Muscle of arm (tissue), 12 donors: ENCODE results near the gene PGM1. TPM values are rescaled to one million over a fixed set of nuclear protein-coding genes. Genes with fewer than 3 reads are reported as not detected.

Experiments used
- DNase-seq: peaks from one replicate; pipeline ENCODE4 v3.0.0-alpha.2; 2013
- polyA plus RNA-seq, 12 donors: library from polyadenylated mRNA; unstranded; fragments of 120-200 nt; gene quantifications; one replicate each; pipeline ENCODE4 v1.2.1, GENCODE V29; 2013; ENCODE audit not compliant: insufficient read length in 12 of 12

PGM1 gene
- polyA plus RNA-seq, 12 donors = 41.1 to 100 (median 60.2) TPM; not detected in 1

DNA sequence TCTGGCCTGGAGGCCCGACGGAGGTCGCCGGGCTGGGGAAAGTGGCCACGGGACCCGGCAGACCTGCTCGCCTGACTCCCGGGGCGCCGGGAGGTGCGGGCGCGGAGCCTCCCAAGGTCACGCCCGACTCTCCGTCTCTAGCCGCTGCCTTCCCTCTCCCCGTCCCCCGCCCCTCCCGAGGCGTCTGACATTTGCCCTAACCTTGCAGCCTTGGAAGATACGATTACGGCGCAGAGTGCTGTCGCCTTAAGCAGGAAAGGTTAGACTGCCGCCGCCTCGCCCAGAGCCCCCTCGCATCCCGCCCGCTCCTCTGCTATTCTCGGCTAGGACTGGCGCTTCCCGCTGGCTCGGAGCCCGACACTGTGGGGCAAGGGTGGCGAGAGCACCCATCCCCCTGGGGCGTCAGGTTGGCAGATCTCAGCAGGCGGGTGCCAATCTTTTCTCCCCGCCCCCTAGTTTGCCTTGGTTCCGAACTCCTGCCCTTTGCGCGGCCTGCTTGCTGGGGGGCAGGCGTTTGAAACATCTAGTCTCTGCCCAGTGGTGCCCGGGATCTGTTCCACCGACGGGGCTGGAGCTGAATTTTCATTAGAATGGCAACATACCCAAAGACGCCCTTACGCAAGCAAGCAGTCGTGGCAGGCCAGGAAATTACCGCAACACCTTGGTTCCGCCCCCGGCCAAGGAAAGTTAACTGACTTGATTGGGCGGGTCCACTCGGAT, 835 bp downstream of the PGM1 start:
- DNase-seq = peak; percentile 24

DNA sequence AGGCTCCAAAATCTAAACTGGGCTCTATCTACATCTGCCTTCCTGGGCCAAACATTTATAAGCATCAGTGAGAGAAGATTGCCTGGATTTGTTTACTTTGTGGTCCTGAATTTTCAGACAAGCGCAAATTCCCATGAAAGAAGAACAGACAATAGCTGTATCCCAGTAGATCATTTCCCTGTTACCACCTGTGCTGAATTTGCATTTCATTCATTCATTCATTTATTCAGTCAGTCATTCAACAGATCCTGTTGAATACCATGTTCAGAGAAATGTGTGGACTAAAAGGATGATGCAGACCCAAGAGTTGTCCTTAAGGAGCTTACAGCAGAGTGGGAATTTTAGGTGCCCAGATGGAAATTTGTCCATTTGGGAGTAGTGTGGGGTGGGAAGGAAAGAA, 2.2 kb downstream of the PGM1 start:
- DNase-seq = no peak

DNA sequence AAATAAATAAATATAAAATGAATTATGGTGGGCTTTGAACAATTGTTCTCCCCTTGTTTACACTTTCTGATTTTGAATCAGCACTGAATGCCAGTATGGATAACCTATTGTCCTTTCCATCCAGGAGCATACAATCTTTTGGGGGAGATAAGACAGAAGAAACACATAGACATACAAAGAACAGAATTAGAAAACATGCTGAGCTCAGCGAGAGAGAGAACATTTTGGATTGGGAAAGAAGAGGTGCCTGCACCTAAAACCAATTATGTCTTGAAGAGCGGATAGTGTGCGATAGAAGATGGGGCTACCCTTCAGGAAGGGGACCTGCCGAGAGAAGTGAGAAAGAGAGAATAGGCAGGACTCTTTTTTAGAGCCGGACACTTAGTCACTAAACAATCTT, 6.6 kb downstream of the PGM1 start:
- DNase-seq = no peak

DNA sequence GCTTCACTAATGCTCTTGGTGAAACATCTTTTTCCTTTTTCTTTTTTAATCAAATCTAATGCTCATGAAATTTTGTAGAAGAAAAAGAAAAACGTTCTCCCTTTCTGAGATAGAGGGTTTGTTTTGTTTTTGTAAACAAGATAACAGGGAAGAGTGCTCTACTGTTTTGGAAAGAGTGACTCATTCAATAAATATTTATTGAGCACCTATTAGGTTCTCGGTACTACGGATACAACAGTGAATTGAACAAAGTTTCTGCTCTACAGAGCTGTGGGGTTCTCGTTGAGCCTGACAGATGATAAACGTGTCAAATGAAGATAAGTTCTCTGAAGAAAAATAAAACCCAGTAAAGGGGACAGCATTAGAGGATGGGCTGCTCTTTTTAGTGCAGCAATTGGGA, 7.0 kb downstream of the PGM1 start:
- no peak for DNase-seq

DNA sequence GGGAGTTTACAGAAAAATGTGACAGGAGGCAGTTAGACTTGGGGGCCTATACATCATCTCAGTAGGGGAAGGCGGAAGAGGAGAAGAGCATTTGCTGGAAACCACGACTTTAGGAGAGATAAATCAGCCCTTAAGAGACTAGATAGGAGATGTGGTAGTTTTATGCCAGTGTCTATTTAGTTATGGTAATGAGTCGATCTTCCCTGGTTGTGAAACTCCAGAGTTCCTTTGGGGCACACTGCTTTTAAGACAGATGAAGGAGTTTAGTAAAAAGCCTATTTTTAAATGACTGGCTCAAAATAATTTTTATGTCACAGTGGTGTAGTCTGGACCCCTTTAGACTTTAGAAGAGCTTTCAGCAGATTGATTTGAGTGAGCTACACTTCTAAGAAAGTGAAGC, 7.8 kb downstream of the PGM1 start:
- DNase-seq = no peak

DNA sequence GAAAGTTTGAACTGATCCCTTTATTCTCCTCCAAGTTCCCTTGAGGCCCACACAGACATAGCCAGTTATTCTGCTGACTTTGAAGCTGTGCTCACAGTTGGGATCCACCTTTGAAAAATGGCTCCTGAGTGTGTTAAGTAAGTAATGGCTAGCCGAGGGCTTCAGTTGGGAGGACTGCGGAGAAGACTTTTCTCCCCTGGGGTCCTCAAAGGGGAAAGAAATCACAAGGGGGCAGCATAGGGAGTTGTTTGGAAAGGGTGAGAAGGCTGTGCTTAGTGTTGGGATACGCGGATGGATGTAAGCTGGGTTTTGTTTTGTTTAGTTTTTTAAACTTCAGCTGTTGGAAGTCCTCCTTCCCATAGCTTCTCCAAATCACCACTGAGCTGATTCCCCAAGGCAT, 8.3 kb downstream of the PGM1 start:
- DNase-seq = no peak

DNA sequence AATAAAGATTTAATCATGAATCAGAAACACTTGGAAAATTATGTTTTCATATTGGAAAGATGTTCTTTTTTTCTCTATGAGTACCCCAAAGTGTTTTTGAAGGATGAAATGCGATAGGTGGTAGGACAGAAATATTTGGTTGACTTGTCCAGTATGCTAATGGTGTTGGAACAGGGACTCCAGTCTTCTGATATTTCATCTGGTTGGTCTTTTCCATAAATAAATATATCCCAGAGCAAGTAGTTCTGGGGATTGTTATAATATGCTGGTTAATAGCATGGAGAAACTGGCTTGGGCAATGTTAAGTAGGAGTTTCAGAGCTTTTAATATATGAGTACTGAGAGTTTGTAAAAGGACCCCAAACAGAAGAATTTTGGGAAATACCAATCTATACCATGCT, 8.7 kb downstream of the PGM1 start:
- no peak for DNase-seq

DNA sequence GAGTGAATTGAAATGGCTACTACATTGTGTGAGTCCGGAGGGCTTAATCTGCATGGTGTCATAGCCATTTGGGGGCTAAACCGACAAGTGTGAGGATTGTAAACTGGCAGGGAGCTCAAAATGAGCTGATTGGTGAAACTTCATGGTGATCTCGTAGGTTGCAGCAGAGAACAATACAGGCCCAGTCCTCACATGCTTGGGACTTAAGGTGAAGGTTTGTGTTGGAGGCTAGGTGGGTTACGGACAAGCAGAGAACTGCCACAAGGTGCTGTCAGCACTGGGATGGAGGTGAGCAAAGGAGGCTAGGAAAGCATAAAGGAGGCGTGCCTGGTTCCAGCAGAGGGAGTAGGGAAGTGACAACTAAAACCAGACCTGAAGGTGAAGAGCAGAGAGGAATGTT, 9.4 kb downstream of the PGM1 start:
- no peak for DNase-seq

DNA sequence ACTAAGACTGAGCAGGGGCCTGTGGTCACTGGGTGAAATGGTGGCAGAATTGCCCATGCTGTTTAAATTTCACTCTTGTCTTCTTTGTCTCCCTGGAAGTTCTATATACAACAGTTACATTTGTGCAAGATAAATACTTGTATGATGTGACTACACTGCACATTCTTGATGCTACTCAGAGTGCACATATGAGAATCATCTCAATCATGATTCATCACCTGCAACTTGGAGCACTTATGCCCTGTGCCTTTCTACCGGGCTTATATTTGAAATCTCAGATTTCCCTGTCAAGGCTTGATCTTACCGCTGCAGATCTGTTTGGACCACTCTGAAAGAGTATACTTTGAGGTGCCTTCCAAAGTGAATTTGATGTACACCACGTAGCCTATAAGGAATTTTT, 10.6 kb downstream of the PGM1 start:
- no peak for DNase-seq

DNA sequence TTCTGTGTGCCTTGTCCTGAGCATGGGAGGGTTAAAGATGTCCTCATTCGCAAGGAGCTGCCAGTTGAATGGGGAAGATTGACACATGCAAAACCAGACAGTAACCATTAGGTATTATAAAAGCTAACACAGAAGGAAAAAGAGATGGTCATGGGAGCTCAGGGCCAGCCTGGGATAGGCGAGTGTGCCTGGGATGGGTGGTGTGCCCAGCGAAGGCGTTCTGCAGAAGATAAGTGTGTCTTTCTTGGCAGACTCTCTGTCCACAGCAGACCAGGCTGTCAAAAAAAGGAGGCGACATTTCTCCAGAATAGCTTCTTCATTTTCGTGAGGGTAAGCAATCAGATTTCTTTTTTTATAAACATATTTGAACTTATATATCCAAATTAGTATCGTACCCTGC, 14.1 kb downstream of the PGM1 start:
- no peak for DNase-seq

DNA sequence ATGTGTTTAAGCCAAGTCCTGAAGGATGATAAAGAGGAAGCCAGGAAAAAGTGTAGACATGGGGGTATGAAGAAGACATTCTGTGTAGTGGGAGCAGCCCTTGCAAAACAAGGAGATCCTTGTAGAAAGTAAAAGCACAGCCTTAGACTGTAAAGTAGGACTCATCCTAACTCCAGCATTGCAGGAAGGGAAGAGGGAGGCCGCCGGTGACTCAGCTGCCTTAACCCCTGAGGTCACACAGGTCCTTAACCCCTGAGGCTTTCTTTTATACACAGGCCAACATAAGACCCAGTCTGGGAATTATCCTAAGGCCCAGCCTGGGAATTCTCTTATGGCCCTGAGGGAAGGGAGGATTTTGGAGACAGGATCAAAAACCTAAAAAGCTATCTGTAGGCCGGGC, 18.0 kb downstream of the PGM1 start:
- DNase-seq = no peak

DNA sequence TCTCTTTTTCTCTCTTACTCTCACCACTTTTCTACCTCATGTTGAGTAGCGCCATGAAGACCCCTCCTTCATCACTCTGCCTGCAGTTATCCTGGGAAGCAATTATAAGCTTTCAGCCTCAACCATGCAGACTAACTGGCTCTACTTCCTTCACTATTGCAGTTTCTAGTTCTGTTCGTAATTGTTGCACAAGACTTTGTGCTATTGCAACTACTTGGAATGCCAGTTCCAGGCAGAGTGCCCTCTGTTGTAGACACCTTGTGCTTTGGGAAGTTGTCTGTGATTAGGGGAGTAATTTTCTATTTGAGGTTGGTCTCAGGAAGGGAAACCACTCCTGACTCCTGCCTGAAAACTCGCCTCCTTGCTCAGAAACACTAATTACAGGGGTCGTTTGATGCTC, 19.4 kb downstream of the PGM1 start:
- DNase-seq = no peak

DNA sequence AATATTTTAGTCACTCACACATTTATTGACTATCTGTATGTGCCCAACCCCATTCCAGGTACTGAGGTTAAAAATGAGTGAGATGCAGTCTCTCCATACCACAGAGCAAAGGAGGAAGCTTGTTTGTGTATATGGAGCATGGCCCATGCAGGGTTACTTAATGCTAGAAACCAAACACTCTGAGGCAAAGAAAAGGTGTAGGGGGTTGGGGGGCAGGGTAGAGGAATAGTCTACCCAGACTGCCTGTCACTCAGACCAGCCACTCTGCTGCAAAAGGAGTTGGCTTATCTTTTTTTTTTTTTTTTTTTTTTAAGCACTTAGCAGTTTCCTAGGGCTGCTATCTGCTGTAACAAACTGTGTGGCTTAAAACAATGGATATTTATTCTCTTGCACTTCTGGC, 19.8 kb downstream of the PGM1 start:
- no peak for DNase-seq

DNA sequence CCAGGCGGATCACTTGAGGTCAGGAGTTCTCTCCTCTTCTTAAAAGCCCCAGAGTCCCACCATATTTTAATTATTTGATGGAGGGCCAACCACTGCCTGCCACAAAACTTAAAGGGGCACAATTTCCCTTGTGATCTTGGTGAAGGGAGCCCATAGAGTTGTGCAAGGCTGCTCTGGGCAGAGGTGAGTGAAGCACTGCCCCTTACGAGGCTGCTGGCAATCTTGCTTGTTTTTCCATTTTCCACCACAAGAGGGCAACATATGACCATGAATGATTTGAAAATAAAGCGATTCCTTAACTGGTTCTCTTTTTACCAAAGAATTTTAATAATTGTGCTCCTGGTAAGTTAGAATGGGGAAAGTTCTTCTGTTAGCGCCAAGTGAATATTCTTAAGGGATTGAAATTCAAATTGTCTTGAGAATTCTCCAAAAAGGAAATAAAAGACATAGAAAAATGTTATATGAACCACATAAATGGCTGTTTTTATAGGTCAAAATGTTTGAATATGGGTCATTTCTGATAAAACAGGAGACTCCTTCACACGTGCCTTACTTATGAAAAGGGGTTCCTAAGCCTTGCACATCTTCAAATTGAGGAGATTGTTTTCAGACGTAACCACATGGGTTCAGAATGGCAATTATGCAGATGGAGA, 22.7 kb downstream of the PGM1 start:
- DNase-seq = peak; percentile 86

DNA sequence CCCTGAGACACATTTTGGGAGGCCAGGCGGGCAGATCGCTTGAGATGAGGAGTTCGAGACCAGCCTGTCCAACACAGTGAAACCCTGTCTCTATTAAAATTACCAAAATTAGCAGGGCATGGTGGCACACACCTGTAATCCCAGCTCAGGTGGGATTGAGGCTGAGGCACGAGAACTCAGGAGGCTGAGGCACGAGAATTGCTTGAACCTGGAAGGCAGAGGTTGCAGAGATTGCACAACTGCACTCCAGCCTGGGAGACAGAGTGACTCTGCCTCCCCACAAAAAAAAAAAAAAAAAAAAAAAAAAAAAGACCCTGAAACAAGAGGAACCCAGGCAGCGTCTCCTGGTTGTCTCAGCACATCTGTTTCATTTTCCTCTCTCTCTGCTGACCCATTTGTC, 24.2 kb downstream of the PGM1 start:
- no peak for DNase-seq

DNA sequence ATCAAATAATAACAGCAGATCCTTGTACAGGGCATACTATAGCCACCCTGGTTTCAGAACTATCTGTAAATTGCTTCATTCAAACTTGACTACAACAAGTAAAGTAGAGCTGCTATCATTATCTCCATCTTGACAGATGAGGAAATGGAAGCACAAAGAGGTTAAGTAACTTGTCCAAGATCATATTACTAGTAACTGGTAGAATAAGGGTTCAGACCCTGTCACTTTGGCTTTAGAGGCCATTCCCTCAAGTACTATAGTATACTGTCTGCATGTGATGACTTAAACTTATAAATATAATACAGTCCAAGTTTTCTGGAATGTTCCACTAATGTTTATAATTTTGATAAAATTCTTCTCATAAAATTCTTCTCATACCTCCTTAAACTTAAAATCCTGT, 24.8 kb downstream of the PGM1 start:
- no peak for DNase-seq

DNA sequence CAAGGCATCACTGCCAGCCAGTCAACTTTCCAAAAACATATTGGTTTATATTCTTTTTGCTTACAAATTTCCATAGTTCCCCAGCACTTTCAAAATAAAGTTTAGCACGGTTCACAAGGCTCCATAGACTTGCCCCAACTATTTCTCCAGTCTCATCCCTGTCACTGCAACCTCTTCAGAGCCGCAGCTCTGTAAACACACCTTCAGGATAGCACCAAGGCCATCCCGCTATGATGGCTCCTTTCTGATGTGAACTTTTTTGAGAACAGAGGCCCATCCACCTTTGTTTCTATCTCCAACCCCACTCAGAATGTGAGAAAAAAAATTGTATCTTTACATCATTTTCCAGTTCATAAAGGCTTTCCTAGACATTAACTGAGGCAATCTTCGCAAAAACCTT, 26.3 kb downstream of the PGM1 start:
- DNase-seq = no peak

DNA sequence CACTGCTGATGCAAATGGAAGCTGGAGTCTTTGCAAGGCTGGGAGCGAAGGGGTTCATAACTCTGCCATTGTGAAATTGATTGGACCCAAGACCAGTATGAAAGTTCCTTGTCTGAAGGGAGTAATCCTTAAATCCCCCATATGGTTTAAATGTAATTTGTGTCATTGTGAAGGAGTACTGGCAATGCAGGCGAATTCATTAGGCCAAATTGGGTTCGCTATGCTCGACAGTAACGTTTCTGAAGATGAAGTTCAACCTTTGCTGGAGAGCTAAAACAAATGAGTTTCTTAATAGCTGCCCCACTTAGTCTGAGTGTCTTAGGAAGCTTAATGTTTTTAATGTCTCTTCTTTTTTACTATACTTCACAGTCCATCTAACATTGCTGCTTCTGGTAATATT, 27.5 kb downstream of the PGM1 start:
- DNase-seq = no peak

DNA sequence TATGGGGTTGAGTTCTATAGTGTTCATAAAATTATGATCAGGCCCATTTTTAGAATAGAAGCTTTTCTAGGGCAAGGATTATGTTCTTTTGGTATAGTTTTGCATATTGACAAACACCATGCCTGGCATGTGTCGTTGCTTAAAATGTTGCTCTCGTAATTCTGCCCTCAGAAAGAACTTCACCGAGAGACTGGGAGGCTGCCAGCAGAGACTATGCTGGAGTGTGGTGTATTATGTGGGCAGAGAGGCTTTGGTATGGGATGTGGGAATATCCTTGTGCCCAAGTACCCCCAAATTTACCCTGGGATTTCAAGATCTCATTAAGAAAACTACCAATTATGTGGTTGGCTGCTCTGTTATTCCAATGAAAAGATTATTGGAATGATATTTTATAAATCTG, 27.9 kb downstream of the PGM1 start:
- DNase-seq = no peak

DNA sequence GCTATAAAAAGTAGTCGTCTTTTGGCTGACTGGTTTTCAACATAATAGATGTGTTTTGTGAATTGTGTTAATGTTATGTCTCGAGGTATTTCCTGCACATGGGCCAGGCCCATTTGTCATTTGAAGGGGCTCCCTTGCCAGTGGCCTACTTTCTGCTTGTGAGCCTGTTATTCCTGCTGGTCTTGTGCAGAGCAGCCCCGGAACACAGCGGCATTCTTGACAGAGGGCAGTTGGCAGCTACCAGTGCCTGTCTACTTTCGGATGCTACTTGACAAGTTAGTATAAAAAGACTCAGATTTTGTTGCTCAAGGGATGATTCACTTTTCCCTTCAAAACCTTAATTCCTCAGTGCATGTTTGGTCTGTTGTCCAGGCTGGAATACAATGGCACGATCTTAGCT, 28.5 kb downstream of the PGM1 start:
- no peak for DNase-seq

DNA sequence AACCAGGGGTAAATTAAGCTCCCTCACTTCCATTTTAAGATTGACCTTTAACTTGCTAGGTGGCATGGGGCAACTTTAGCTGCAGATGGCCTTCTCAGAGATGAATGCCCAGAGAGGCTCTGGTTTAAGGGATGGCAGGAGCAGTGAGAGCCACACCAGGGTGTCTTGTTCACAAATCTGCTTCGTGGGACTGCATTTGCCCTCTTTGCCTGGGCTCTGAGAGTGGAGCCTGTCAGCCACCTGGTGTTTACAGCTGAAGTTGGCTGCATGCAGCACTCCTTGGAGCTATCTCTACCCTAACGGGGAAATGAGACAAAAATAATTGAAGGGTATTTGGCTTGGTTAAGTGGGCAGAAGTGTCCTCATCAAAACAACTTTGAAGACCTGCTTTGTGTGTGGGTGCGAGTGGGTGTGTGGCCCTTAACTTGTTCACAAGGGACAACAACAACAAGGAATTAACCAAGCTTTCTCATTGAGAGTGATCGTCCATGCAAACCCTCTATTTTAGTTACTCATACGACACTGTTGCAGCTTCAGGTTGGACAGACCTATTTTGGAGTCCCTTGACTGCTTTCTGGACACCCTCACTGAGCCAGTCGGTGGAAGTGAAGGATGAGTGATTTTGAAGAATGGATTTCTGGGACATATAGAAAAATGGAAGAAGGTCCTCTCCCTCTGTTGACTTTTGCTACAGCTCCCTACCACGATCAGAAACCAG, 29.8 kb downstream of the PGM1 start:
- no peak for DNase-seq

DNA sequence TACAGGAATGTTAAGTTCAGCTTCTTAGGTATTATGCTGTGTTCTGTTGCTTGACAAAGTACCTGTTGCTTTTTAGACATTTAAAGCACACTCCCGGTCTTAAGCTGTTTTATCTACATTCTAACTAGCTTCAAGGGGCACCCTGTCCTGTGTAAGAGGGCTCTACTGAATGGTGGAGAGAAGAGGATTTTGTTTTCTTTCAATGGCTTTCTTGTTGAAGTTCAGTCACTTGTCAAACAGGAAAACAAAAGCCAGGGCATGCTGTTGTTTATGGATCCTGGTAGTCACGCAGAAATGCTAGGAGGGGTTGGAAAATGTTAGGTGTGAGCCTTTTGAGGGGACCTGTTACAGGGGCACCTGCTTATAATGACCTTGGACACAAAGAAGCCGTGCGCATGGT, 30.7 kb downstream of the PGM1 start:
- no peak for DNase-seq

DNA sequence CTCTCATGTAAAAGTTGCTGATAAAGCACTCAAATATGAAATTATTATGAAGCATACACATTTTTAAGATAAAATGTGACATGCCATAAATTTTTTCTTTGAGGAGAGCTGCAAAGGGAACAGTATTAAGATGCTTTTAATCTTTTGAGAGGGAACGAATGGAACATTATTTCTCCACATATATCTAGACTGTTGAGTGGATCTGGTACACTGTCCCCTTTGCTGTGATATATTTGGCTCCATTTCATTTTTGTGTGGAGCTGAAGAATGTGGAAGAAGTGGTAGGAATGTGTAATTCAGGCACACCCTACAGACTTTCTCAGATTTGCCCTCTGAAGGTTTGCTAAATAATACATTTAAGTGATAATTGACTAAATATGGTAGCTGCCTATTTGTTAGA, 31.7 kb downstream of the PGM1 start:
- DNase-seq = no peak
